Pancreas (tissue), 10 donors: Measurements from ENCODE around the gene TMEM45A. TPM values are rescaled to one million over a fixed set of nuclear protein-coding genes. Genes with fewer than 3 reads are reported as not detected.

ENCODE experiments used
- ATAC-seq, 4 donors: fragments of 200-7000 bp; cut with Tn5 transposase; one replicate each; pipeline versions ENCODE4 v1.8.0 to v1.9.1; 2020; ENCODE audit warnings: mild to moderate bottlenecking in 4 of 4, moderate library complexity in 4 of 4
- DNase-seq, 6 donors: peaks; one replicate each; pipeline ENCODE4 v3.0.0-alpha.2; 2020
- FAIRE-seq: peaks from 2 replicates; lab custom pipeline; 2012; peaks lifted over from hg19 to GRCh38; lab: Jason Lieb, UNC
- H3K27ac ChIP-seq, 4 donors: fragments of 200-600 bp; sonication (generic); 1 replicate in 3 of 4; 2 replicates in 1 of 4; pipeline versions ENCODE4 v1.5.0 to v1.8.0; 2020
- H3K27me3 ChIP-seq, 4 donors: fragments of 200-600 bp; one replicate each; pipeline ENCODE4 v1.8.0; 2021
- H3K36me3 ChIP-seq, 3 donors: fragments of 200-600 bp; sonication (generic) in 1 of 3; one replicate each; pipeline versions ENCODE4 v1.5.0 to v1.8.0; 2020 to 2021
- H3K4me1 ChIP-seq, 3 donors: fragments of 200-600 bp; one replicate each; pipeline ENCODE4 v1.8.0; 2021
- H3K4me3 ChIP-seq, 4 donors: fragments of 200-600 bp; sonication (generic) in 2 of 4; one replicate each; pipeline versions ENCODE4 v1.5.0 to v1.8.0; 2020 to 2021
- H3K9me3 ChIP-seq, 4 donors: fragments of 200-600 bp; one replicate each; pipeline ENCODE4 v1.8.0; 2021
- WGBS, 2 donors: extraction: QIAGEN DNeasy Blood & Tissue Kit; methylation state at CpG; one replicate each; pipeline ENCODE4 v1.1.7; 2013; 5-methylcytosine and 5-hydroxymethylcytosine counted together
- intact Hi-C, 3 donors: fragments of 100-400 bp; cut with DNase I; formaldehyde crosslinking; loops; one replicate each; pipeline versions ENCODE4 v1.11.1 to v1.14.2; 2022
- polyA plus RNA-seq, 2 donors: library from polyadenylated mRNA; stranded (reverse); fragments of 200-250 nt; gene quantifications; one replicate each; pipeline ENCODE4 v1.2.3, GENCODE V29; 2013
- total RNA-seq, 6 donors: library from RNA; stranded (reverse); fragmentation: NEBNext Ultra II Directional in 4 of 6; extraction: Animal tissue kit (Norgen Biotek cat#: 25700) in 4 of 6; gene quantifications; one replicate each; pipeline versions ENCODE4 v1.2.1 to v1.2.4, GENCODE V29; 2021 to 2023
- TF ChIP-seq, protein P1 (sequence below), 4 donors: fragments of 200-600 bp; sonication (generic) in 3 of 4; IDR thresholded peaks; one replicate each; pipeline versions ENCODE4 v1.5.0 to v1.8.0; 2021; ENCODE audit warnings: antibody characterized with exemption in 4 of 4
- donor health status: healthy with polysubstance abuse.
- donor health status: DM: no; HTN: no; CAD: no; lungs with moderate emphysema.
- donor health status: DM: no; HTN: no; CAD: no.
- donor health status: control.
- donor health status: control.
- donor health status: Bipolar disorder and iron deficiency.
- donor health status: DM: yes; HTN: yes; CAD: no.
- donor health status: DM: no; HTN: no; CAD: no.
- donor health status: DM: no; HTN: no; CAD: no.
- donor health status: DM: yes; HTN: yes; CAD: no.

The TMEM45A gene
- total and polyA plus RNA-seq, 8 donors, result 4.2 to 15.1 (median 8.6) TPM

DNA sequence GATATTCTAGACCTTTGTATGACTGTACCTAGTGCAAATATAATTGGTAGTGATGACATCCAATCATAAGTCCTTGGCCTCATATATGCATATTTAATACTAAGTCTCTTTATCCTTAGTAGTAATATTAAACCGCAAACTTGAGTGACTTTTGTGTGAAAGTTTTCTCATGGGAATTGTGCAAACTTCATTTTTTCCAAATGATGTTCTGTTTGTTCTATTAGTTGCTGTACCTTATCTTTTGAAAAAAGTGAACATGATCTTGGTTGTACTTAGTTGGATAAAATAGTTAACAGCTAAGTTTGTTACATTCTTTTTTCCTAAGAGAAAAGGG, 43.2 kb downstream of the TMEM45A start:
- no peak for FAIRE-seq
- intact Hi-C loops, result no loop called here
- WGBS, 2 donors, result 96 to 98% methylated on average over 1 of the region's 1 CpG
- no peak for ATAC-seq
- peaks cover 8 to 19% (median 15%) of the 10 kb centered on the region in 3 donors for H3K4me1 ChIP-seq
- TF ChIP-seq, protein P1, sequence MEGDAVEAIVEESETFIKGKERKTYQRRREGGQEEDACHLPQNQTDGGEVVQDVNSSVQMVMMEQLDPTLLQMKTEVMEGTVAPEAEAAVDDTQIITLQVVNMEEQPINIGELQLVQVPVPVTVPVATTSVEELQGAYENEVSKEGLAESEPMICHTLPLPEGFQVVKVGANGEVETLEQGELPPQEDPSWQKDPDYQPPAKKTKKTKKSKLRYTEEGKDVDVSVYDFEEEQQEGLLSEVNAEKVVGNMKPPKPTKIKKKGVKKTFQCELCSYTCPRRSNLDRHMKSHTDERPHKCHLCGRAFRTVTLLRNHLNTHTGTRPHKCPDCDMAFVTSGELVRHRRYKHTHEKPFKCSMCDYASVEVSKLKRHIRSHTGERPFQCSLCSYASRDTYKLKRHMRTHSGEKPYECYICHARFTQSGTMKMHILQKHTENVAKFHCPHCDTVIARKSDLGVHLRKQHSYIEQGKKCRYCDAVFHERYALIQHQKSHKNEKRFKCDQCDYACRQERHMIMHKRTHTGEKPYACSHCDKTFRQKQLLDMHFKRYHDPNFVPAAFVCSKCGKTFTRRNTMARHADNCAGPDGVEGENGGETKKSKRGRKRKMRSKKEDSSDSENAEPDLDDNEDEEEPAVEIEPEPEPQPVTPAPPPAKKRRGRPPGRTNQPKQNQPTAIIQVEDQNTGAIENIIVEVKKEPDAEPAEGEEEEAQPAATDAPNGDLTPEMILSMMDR (IDR thresholded peaks at IDR 0.05), result no peak
- peak overlapping the region in 2 of 4 donors; percentile 4 to 48 for H3K27ac ChIP-seq
- no peak for DNase-seq
- H3K4me3 ChIP-seq, result no peak overlapping the region
- no peaks in the 10 kb centered on the region for H3K27me3 ChIP-seq
- no peaks in the 10 kb centered on the region for H3K9me3 ChIP-seq
- H3K36me3 ChIP-seq, result no peaks in the 10 kb centered on the region

DNA sequence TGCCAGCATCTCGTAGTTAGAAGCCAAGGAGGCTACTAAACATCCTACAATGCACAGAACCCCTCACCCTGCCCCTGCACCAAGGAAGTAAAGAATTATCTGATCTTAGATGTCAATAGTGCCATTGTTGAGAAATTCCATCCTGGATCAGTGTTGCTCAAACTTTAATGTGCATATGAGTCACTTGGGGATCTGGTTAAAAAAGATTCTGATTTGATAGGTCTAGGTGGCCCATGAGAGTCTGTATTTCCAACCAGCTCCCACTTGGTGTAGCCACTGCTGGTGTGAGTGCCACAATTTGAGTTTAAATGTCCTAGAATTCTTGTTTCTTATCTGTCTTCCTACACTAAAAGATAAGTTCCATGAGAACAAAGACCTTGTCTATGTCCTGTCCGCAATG, 43.7 kb downstream of the TMEM45A start:
- no peak for FAIRE-seq
- no peak for DNase-seq
- WGBS, 2 donors, result 60 to 65% methylated on average over 2 of the region's 2 CpGs
- Histone ChIP-seq H3K4me3 (no peak overlapping the region), H3K4me1 (peaks cover 8 to 19% (median 15%) of the 10 kb centered on the region in 3 donors), H3K27ac (peak overlapping the region in 1 of 4 donors; percentile 5), H3K36me3 (no peaks in the 10 kb centered on the region), H3K27me3 (no peaks in the 10 kb centered on the region), H3K9me3 (no peaks in the 10 kb centered on the region)
- peak in 2 of 4 donors; percentile 9 to 43 for ATAC-seq
- TF ChIP-seq, protein P1 (IDR thresholded peaks at IDR 0.05), result no peak
- intact Hi-C loops, result no loop called here

DNA sequence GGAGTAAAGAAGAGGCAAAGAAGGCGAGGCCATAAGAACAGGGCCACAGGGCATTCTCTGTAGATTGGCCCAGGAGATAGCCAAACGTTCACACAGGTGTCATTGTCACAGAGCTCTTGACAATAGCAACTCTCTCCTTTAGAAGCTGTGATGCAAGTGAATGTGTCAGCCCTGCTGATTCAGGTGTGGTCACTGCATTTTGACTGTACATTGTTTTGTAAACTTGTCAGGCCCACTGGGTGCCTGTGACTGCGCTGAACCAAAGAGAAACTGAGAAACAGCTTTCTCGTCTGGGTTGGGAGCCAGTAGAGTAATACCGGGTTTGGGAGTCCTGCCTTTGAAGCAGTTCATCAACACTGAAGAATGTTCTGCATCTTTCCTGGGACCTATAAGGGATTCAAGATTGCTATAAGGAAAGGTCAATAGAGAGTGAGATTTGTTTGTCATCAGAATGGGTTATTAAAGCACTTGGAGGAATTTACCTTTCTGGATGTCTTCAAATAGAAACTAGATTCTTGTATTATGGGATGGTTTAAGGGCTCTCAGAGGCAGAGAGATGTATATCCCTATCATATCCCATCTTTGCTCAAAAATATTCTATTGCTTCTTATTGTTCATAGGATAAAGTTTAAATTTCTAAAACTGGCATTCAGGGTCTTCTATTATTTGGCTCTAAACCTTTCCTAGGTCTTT, 45.4 kb downstream of the TMEM45A start:
- DNase-seq, result no peak
- Histone ChIP-seq H3K9me3 (no peaks in the 10 kb centered on the region), H3K36me3 (no peaks in the 10 kb centered on the region), H3K4me1 (peaks cover 8 to 19% (median 15%) of the 10 kb centered on the region in 3 donors), H3K4me3 (no peak overlapping the region), H3K27ac (no peak overlapping the region), H3K27me3 (no peaks in the 10 kb centered on the region)
- TF ChIP-seq, protein P1 (IDR thresholded peaks at IDR 0.05), result no peak
- 91 to 93% methylated on average over 5 of the region's 5 CpGs for WGBS, 2 donors
- no peak for ATAC-seq
- no peak for FAIRE-seq
- intact Hi-C loops, result no loop called here

DNA sequence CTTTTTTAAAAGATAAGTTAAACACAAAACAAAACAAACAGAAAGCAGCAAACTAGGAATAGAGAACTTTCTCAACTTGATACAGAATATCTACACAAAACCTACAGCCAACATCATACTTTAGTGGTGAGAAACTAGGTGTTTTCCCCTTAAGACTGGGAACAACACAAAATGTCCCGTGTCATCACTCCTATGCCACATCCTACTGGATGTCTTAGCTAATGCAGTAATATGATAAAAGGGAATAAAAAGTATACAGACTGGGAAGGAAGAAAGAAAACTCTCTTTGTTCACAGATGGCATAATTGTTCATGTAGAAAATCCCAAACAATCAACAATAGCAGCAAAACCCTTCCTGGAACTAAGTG, 45.9 kb downstream of the TMEM45A start:
- no peak for FAIRE-seq

More for the DNA sequence above, 45.9 kb downstream of the TMEM45A start:
- Histone ChIP-seq H3K4me3 (no peak overlapping the region), H3K4me1 (peaks cover 8 to 19% (median 15%) of the 10 kb centered on the region in 3 donors), H3K9me3 (no peaks in the 10 kb centered on the region), H3K27ac (no peak overlapping the region), H3K27me3 (no peaks in the 10 kb centered on the region), H3K36me3 (no peaks in the 10 kb centered on the region)
- no peak for ATAC-seq
- 84 to 85% methylated on average over 1 of the region's 1 CpG for WGBS, 2 donors
- DNase-seq, result no peak
- intact Hi-C loops, result no loop called here
- TF ChIP-seq, protein P1 (IDR thresholded peaks at IDR 0.05), result no peak
